LNCAP (cell line): ENCODE results near the gene GSG1L.

Source experiments
- TF ChIP-seq, protein P1 (sequence below): fragments of 450-650 bp; IDR thresholded peaks from 2 replicates; pipeline ENCODE4 v1.5.1; 2017; ENCODE audit warnings: mild to moderate bottlenecking

The GSG1L gene

DNA sequence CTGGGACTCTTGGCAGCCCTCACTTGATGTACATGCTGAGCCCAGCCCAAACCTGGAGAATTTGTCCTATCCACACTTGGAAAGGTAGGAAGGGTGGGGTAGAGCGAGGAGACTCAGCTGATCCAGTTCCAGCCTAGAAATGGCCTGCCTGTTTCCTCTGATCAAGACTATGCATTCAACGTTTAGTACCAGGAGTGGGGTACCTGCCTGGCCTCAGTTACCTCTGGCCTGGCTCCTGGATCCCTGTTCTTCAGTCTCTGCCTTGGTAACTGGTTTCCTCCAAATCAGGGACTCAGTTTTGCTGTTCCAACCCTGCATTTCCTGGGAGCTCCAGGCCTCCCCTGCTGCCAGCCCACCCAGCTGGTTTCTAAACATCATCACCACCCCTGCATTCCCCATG, 233.5 kb downstream of the GSG1L start:
- TF ChIP-seq, protein P1, sequence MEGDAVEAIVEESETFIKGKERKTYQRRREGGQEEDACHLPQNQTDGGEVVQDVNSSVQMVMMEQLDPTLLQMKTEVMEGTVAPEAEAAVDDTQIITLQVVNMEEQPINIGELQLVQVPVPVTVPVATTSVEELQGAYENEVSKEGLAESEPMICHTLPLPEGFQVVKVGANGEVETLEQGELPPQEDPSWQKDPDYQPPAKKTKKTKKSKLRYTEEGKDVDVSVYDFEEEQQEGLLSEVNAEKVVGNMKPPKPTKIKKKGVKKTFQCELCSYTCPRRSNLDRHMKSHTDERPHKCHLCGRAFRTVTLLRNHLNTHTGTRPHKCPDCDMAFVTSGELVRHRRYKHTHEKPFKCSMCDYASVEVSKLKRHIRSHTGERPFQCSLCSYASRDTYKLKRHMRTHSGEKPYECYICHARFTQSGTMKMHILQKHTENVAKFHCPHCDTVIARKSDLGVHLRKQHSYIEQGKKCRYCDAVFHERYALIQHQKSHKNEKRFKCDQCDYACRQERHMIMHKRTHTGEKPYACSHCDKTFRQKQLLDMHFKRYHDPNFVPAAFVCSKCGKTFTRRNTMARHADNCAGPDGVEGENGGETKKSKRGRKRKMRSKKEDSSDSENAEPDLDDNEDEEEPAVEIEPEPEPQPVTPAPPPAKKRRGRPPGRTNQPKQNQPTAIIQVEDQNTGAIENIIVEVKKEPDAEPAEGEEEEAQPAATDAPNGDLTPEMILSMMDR, result no peak

DNA sequence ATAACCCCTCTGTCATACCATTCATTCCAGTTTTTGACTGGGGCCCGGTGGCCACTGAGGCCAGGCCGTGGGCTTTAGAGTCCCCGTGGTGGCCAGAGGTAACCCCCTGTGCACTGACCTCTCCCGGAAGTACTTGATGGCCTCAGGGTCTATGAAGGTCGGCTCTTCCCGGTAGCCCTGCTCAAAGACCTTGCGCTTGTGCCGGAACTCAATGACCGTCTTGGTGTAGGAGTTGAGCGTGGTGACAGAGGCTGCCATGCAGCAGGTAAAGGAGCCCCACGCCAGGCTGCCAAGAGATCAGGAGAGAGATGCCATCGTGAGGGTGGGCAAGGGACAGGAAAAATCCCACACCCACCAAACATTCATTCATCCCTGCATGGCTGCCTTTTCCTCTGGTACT, 234.8 kb downstream of the GSG1L start:
- TF ChIP-seq, protein P1, result no peak

DNA sequence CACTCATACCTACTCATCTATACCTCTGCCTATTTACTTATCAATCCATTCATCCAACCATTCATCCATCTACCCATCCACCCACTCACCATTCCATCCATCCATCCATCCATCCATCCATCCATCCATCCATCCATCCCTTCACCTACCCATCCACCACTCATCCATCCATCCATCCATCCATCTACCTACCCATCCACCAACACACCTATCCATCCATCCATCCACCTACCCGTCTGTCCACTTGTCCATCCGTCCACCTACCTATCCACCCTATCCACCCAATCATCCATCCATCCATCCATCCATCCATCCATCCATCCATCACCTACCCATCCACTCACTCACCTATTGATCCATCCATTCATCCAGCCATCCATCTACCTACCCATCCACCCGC, 235.7 kb downstream of the GSG1L start:
- TF ChIP-seq, protein P1, result no peak

DNA sequence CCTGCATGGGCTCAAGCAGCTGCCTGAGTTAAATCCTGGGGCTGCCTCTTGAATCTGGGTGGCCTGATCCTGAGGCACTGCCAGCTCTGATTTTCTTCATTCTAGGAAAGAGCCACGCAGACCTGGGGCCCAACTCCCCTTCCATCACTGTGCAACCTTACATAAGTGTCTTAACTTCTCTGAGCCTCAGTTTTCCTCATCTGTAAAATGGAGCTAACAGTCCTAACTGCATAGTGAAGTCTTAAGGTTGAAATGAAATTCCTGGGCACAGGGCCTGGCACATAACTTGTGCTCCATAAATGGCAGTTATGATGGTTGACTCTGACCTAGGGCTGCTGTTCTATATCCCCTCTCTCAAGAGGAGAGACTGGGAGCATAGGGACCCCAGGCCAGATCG, 236.6 kb downstream of the GSG1L start:
- TF ChIP-seq, protein P1, result no peak

DNA sequence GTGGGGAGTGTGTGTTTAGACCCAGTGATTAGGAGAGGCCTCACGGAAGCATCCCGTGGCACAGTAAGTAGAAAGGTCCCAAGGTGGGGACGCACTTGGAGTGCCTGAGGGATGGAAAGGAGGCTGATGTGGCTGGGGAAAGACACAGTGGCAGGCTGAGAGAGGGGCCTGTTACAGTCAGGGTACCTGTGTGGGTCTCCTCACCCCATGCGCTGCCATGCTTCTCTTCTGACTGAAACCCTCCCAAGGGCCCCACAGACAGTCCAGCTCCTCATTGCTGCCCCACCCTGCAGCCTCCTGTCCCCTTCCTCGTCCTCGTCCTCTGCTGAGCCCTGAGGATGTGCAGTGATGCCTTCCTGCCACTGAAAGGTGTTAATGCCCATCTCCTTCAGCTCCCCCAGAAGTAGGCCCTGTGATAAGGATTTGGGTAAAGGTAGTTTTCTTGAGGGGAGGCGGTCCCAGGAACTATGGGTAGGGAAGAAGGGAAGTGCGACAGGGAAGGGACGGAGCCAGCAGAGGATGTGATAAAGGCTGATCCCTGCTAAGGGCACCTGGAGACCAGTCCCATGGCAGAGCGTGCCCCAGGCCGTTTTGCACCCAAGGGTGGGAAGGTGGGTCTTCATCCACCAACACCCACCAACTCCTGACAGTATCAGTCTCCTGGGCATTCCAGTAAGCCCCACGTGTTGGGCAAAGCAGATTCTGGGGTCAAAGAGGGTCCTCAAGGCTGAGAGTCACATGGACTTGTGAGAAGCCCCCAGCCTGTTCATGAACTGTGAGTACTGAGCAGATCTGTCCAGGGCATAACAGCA, 237.2 kb downstream of the GSG1L start:
- TF ChIP-seq, protein P1, result no peak

DNA sequence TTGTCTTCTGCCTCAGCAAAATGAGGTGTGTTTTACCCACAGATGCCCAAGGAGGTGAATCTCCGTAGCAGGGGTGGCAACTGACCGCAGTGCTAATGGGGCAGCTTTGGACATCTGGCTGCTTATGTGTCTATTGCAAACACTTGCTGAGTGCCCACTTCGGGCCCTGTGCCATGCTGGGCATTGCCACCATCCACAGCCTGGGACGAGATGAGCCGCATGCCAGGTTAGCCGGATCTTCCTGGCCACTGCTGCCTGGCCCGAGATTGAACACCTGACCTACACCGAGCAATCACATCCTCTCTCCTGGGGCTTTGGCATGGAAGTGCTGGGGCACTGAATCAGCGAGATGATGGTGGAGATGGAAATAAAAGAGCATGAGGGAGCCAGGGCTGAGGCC, 238.7 kb downstream of the GSG1L start:
- TF ChIP-seq, protein P1, result no peak

DNA sequence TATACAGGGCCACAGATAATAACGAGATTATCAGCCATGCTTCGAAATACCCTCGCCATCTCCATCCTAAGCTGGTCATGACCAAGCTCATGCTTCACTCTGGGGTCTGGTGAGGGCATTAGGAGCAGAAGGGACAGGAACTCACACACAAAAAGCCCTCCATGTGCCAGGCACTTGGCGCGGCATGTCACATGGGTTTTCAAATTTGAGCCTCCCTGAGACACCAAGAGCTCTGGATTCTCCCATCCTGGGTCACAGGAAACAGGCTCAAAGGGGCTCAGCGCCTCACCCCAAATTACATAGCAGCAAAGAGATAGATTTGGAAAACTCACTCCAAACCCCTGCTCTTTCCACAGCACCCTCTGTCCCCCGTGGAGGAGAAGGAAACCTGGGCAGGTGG, 239.5 kb downstream of the GSG1L start:
- TF ChIP-seq, protein P1, result no peak

DNA sequence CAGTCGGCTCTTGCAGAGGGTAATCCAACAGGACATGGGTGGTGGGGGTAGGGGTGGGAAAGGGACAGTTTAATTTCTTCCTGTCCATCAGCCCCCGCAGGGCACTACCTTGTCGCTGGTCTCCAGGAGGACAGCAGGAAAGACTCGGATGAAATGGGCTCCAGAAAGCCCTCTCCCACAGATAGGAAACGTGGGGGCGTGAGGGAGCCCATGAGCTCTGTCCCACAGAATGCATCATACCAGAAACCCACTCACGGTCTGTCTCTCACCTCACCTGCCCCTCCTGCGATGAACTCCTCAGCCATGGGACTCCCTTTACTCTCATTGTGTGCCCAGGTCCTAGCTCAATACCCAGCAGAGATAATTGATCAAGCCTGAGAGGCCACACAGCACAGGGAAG, 240.1 kb downstream of the GSG1L start:
- TF ChIP-seq, protein P1, result no peak
